Breast epithelium (tissue), 3 donors: ENCODE measurements around the gene STK4.

Experiments
- POLR2A ChIP-seq: fragments of 450-650 bp; IDR thresholded peaks from one replicate; pipeline ENCODE4 v1.6.1; 2016; ENCODE audit warnings: antibody characterized with exemption, mild to moderate bottlenecking, moderate library complexity
- POLR2AphosphoS5 ChIP-seq, 3 donors: sonication (generic); formaldehyde crosslinking; IDR thresholded peaks; one replicate each; pipeline ENCODE4 v1.6.1; 2017; ENCODE audit warnings: antibody characterized with exemption in 3 of 3
- TF ChIP-seq, protein P1 (sequence below), 3 donors: fragments of 450-650 bp; IDR thresholded peaks; one replicate each; pipeline ENCODE4 v1.5.1; 2016 to 2017; ENCODE audit warnings: antibody characterized with exemption in 3 of 3, mild to moderate bottlenecking in 3 of 3, moderate library complexity in 3 of 3

DNA sequence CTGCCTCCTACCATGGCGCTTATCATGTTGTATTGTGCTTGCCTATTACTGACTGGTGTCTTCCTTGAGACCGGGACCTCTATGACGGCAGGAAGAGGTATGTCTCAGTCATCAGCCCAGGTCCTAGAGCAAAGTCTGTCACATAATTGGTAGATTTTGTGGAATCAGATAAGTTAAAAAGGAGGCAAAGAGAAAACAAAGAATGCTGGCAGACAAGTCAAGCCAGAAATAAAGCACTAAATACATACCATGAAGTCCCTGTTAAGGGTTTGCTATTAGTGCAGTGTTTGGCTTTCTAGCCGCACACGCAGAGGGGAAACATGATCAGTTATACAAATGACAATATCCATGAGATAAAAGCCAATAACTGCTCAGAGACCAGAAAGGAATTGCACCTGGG, 12.1 kb upstream of the STK4 start:
- TF ChIP-seq, protein P1, sequence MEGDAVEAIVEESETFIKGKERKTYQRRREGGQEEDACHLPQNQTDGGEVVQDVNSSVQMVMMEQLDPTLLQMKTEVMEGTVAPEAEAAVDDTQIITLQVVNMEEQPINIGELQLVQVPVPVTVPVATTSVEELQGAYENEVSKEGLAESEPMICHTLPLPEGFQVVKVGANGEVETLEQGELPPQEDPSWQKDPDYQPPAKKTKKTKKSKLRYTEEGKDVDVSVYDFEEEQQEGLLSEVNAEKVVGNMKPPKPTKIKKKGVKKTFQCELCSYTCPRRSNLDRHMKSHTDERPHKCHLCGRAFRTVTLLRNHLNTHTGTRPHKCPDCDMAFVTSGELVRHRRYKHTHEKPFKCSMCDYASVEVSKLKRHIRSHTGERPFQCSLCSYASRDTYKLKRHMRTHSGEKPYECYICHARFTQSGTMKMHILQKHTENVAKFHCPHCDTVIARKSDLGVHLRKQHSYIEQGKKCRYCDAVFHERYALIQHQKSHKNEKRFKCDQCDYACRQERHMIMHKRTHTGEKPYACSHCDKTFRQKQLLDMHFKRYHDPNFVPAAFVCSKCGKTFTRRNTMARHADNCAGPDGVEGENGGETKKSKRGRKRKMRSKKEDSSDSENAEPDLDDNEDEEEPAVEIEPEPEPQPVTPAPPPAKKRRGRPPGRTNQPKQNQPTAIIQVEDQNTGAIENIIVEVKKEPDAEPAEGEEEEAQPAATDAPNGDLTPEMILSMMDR (IDR thresholded peaks at IDR 0.05): no peak
- no peak for TF ChIP-seq POLR2A
- no peak for TF ChIP-seq POLR2AphosphoS5 (IDR thresholded peaks at IDR 0.05)
